SIG-M5 (cell line): ENCODE results near the gene RAPGEF2.
"Not testable (repeated sequence)": the region's sequence is repeated elsewhere in the genome, so short reads cannot be mapped to it uniquely, and the experiment has no call there.

Experiments used
- DNase-seq: peaks from one replicate; lab custom pipeline; 2025; lab: John Stamatoyannopoulos, UW

RAPGEF2 gene

DNA sequence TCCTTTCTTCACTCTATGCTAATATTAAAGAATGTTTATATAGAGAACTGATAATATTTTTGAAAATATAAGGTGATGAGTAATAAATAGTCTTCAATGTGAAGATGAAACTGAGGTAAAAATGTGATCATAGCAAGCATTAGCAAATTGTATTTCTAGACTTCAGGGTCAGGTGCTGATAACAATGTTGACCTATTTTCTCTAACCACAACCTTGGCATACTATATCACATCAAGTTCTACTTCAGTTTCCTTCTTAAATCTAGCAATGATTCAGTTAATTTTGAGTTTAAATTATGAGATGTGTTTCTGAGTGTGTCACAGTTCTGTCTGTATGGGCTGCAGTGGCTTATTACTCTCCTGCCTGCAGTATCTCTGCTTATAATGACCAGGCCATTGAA, 209.4 kb downstream of the RAPGEF2 start:
- no peak for DNase-seq

DNA sequence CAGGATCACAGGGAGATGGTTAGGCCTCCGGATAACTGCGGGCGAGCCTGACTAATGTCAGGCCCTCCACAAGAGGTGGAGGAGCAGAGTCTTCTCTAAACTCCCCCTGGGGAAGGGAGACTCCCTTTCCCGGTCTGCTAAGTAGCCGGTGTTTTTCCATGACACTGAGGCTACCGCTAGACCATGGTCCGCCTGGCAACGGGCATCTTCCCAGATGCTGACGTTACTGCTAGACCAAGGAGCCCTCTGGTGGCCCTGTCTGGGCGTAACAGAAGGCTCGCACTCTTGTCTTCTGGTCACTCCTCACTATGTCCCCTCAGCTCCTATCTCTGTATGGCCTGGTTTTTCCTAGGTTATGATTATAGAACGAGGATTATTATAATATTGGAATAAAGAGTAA, 213.0 kb downstream of the RAPGEF2 start:
- not testable (repeated sequence) for DNase-seq

DNA sequence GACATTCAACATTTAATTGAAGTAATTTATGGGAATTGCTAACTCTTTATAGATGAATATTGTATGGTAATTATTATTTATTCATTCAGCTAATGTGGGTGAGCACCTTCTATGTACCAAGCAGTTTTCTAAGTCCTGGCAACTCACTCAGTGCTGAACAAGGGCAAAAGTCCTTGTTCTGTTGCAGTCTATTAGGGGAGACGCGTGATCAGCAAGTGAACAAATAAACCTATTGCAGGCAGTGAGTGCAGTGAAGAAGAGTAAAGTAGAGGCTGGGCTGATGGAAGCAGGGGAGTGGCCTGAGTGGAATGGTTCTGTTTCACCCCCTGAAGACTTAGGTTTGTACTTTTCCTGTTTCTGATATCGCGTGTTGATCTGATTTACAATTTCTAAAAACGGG, 214.3 kb downstream of the RAPGEF2 start:
- no peak for DNase-seq

GRCh38 chr4:159319027-159319426, 216.1 kb downstream of the RAPGEF2 start:
- DNase-seq: no peak

DNA sequence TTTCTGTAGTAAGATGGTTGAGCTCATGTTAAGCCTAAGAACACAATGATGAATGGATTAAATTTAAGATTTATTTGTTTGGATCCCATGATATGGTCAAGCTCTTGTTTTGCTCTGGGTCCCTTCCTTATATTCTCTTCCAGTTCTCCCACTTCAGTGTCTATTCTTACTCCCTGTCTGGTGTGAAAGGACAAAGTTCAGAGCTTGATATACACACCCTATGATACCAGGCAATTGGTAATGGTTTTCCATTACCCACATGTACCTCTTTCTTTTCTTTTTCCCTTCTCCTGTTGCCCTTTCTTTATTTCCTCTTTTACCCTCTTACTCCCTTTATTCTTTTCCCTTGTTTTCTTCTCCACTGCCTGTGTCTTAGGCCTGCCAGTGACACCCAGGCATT, 223.6 kb downstream of the RAPGEF2 start:
- no peak for DNase-seq

- no peak for DNase-seq
Observed at GRCh38 chr4:159328766-159329165, 225.9 kb downstream of the RAPGEF2 start.

DNA sequence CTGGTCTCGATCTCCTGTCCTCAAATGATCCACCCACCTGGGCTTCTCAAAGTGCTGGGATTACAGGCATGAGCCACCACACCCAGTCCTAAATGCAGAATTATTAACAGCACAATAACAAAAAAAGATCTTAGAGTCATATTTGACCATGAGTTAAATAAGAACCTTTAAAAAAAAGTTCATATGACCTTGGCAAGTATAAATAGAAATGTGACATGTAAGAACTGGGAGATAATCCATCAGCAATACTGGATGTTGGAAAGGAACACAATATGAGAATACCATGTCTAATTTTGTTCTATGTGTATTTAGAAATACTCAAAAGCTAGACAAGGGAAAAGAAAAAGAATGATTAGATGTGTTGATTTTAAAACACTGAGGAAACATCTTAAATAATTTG, 231.6 kb downstream of the RAPGEF2 start:
- DNase-seq: no peak

DNA sequence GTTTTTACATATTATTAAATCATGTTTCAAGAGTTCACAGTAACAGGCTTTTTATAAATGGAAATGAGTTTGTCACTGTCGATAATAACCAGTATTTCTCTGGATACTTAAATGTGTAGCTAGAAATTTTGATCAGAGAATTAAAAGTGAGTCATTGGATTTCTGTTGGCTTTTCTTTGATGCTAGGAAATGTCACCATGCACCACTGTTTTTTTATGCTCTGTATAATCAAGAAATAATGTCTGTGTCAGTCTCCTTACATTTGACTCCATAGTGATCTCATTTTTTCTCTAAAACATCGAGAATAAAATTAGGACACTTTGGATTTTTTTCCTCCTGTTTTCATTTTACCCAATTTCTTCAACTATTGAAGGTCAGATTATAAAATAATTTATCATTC, 234.2 kb downstream of the RAPGEF2 start:
- no peak for DNase-seq

DNA sequence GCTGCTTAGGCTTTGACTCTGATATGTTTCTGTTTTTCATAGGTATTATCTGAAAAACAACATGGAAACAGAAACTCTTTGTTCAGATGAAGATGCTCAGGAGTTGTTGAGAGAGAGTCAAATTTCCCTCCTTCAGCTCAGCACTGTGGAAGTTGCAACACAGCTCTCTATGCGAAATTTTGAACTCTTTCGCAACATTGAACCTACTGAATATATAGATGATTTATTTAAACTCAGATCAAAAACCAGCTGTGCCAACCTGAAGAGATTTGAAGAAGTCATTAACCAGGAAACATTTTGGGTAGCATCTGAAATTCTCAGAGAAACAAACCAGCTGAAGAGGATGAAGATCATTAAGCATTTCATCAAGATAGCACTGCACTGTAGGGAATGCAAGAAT, 238.6 kb downstream of the RAPGEF2 start:
- DNase-seq: no peak

- no peak for DNase-seq
Observed at GRCh38 chr4:159342374-159342773, 239.5 kb downstream of the RAPGEF2 start.

GRCh38 chr4:159343116-159343515, 240.2 kb downstream of the RAPGEF2 start:
- no peak for DNase-seq

- no peak for DNase-seq
Observed at GRCh38 chr4:159344877-159345276, 242.0 kb downstream of the RAPGEF2 start.

DNA sequence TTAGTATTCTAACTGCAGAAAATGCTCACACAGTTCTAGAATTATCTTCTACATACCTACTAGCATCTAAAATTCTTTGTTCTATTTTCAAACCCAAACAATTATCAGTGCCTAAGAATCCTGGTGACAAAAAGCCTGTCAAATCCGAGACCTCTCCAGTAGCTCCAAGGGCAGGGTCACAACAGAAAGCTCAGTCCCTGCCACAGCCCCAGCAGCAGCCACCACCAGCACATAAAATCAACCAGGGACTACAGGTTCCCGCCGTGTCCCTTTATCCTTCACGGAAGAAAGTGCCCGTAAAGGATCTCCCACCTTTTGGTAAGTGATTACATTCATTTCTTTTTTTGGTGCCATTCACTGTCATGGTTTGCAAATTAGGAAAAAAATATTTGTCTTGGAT, 243.8 kb downstream of the RAPGEF2 start:
- no peak for DNase-seq

DNA sequence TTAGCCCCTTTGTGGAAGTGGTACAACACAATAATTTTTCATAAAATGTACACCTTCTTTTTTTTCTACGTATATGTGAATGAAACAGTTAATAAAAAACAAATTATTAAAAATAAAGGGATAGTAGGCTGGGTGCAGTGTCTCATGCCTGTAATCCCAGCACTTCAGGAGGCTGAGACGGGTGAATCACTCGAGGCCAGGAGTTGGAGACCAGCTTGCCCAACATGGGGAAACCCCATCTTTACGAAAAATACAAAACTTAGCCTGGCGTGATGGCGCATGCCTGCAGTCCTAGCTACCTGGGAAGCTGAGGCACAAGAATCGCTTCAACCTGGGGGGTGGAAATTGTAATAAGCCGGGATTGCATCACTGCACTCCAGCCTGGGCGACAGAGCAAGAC, 244.9 kb downstream of the RAPGEF2 start:
- no peak for DNase-seq

- no peak for DNase-seq
Observed at GRCh38 chr4:159349332-159349731, 246.5 kb downstream of the RAPGEF2 start.

DNA sequence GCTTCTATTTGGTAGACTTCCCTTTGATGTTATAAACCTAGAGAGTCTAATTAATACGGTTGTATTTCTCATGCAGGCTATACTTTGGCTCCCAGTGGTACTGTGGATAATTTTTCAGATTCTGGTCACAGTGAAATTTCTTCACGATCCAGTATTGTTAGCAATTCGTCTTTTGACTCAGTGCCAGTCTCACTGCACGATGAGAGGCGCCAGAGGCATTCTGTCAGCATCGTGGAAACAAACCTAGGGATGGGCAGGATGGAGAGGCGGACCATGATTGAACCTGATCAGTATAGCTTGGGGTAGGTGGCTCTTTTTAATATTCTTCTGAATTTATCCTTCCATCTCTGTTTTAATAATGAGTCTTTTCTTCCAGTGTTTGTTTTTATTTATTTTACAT, 249.7 kb downstream of the RAPGEF2 start:
- no peak for DNase-seq

- no peak for DNase-seq
Observed at GRCh38 chr4:159353422-159354116, 250.7 kb downstream of the RAPGEF2 start.

DNA sequence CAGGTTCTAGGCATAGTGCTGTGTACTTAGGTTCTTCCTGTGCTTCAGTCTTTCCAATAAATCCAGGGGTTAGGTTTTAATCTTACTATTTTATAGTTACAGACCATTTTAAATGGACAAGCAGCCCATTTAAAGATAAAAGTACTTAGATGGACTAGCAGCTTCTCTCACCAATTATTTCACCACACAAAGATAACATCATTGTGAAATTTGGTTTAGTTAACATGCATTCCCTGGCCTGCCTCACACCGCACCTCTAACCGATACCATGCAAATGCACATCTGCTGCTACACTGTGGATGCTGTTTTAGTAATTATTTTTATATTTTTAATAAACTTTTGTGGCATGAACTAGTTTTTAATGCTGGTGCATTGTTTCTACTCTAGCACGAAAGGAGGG, 252.6 kb downstream of the RAPGEF2 start:
- no peak for DNase-seq

- DNase-seq: no peak
Observed at GRCh38 chr4:159357350-159357749, 254.5 kb downstream of the RAPGEF2 start.

DNA sequence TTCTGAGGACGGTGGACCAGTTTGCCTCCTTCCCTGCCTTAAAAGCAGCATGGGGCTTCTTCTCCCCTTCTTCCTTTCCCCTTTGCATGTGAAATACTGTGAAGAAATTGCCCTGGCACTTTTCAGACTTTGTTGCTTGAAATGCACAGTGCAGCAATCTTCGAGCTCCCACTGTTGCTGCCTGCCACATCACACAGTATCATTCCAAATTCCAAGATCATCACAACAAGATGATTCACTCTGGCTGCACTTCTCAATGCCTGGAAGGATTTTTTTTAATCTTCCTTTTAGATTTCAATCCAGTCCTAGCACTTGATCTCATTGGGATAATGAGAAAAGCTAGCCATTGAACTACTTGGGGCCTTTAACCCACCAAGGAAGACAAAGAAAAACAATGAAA, 255.3 kb downstream of the RAPGEF2 start:
- no peak for DNase-seq

GRCh38 chr4:159360549-159360948, 257.7 kb downstream of the RAPGEF2 start:
- DNase-seq: no peak

- no peak for DNase-seq
Observed at GRCh38 chr4:159363361-159363760, 260.5 kb downstream of the RAPGEF2 start.

DNA sequence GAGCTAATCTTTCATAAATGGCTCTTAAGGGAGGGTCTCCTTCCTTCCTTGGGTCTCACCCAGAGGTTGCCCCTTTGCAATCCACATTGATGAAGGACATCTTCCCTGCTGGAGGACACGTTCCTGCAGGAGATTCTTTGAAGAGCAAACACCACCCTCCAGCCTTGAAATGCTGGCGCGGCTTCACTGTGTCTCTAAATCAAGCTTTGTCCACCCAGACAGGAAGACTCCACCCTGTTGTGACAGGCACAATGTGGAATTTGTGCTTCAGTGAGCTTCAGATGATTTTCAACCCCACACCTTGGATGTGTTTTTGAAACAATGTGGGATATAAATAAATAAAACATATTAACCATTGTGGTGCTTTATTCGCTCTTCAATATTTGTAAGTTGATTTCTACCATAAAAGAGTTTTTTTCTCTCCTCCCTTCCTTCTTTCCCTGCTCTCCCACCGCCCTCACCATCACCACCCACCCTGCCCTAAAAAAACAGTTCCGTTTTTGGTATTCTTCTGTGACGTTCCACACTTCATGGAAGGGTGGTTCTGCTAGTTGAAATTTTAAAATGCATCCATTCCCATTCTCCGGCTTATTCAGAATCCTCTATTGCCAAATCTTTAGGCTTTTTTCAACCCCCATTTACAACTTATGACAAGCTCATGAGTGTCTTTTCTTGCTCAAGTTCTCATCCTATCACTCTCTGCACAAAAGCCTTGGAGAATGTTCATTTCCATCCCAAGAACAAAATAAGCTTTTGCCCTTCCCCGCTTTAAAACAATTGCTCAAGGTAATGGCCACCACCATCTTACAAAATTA, 264.3 kb downstream of the RAPGEF2 start:
- DNase-seq: no peak

GRCh38 chr4:159367781-159368080, 264.9 kb downstream of the RAPGEF2 start:
- no peak for DNase-seq
